HG03135 (cell line): ENCODE results near the gene SLC25A28.
A peak's percentile ranks its signal among the peaks of the same experiment; 100 is the strongest.
"Not testable (repeated sequence)": the region's sequence is repeated elsewhere in the genome, so short reads cannot be mapped to it uniquely, and the experiment has no call there.

Experiments
- ATAC-seq: cut with Tn5 transposase; IDR thresholded peaks from one replicate; pipeline ENCODE4 v1.9.1; 2021; ENCODE audit warnings: mild to moderate bottlenecking, moderate library complexity; ENCODE audit not compliant: unreplicated experiment

Gene SLC25A28

DNA sequence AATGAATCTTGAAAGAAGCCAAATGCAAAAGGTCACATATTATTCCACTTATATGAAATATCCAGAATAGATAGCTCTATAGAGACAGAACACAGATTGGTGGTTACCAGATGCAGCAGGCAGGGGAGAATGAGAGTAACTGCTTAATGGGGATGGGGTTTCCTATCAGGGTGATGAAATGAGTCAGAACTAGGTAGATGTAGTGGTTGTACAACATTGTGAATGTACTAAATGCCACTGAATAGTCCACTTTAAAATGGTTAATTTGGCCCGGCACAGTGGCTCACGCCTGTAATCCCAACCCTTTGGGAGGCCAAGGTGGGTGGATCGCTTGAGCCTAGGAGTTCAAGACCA, 9.4 kb upstream of the SLC25A28 start:
- ATAC-seq = no peak

DNA sequence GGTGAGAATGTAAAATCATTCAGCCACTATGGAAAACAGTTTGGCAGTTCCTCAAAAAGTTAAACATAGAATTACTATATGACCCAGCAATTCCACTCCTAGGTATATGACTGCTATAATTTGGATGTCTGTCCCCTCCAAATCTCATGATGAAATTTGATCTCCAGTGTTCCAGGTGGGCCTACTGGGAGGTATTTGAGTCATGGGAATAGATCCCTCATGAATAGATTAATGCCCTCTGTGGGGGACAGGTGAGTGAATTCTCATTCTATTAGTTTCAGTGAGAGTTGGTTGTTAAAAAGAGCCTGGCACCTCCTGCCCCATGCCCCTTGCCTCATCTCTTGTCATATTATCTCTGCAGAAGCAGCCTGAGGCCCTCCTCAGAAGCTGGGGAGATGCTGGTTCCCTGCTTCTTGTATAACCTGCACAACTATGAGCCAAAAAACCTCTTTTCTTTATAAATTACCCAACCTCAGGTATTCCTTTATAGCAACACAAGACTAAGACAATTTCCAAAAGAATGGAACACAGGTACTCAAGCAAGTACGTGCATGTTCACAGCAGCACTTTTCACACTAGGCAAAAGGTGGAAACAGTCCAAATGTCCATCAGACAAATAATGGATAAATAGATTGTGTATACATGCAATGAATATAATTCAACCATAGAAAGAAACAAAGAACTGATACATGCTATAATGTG, 8.8 kb upstream of the SLC25A28 start:
- ATAC-seq = no peak

DNA sequence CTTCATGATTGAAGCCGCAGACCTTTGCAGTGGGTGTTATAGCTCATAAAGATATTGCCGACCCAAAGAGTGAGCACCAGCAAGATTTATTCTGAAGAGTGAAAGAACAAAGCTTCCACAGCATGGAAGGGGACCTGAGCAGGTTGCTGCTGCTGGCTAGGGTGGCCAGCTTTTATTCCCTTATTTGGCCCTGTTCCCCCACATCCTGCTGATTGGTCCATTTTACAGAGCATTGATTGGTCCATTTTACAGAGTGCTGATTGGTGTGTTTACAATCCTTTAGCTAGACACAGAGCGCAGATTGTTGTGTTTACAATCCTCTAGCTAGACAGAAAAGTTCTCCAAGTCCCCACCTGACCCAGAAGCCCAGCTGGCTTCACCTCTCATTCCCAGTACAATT, 4.9 kb upstream of the SLC25A28 start:
- not testable (repeated sequence) for ATAC-seq

DNA sequence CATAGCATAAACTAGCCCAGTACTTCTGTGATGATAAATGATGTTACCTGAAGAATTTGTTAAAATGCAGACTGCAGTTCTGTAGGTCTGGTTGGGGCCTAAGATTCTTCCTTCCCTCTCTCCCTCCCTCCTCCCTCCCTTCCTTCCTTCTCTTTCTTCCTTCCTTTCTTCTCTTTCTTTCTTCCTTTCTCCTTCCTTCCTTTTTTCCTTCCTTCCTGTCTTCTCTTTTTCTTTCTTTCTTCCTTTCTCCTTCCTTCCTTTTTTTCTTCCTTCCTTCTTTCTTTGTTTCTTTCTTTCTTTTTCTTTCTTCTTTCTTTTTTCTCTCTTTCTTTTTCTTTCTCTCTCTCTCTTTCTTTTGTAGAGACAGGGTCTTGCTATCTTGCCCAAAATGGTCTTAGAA, 3.7 kb upstream of the SLC25A28 start:
- ATAC-seq = no peak

DNA sequence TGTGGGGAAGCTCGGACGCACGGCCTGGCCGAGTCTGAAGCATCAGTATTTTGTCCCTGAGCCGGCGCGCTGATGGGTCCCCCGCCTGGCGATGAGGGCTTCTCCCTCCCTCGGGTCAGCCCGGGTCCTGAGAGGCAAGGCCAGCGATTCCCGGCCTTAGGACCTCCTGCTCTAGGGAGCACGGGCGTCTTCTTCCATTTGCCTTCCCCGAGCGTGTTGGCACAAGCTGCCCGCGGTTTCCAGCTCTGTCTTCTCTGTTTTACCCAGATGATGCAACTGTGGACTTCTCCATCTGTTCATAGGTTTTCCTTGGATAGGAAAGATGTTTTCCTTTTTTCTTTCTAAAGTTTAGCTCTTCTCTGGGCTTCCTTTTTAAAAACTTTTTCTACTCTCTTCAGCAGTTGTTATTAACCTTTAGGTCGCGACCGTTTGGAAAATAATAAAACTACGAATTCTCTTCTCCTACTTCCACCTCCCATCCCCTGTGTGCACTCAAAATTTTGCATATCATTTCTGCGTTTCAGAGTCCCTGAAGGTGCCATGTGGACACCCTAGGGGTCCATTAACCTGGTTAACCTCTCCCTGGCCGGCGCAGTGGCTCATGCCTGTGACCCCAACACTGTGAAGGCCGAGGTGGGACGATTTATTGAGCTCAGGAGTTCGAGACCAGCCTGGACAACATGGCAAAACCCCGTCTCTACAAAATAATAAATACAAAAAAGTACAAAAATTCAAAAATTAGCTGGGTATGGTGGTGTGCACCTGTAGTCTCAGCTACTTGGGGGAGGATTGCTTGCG, 1.4 kb upstream of the SLC25A28 start:
- no peak for ATAC-seq

DNA sequence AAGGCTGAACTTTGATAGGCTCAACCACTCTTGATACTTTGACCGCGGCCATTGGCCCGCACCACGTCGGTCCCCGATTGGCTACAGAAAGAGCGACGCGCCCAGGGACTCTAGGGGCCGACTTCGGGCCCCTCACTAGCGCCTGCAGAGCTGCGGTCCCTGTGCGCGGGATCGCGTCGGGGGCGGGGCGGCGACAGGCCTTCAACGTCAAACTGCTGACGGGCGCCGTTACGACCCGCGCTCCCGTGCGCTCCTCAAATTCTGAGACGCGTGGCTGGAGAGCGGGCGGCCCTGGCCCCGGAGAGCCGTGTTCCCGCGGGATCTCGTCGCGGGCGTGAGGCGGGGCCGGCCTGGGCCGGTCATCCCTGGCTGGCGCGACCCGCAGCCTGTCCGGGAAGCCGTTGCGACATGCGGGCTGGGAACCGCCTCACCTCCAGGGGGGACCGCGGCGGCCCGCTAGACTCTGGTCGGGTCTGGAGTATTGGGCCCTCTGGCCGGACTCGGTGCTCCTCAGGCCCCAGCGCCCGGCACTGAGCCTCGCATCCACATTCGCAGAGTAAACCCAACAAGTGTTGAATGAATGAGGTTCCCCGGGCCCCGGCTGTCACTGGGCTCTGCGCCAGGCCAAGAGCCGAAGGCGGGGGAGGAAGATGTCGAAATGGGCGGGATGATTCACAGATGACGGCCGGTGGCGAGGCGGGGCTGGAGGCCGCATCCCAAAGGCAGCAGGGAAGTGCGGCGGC, 643 bp upstream of the SLC25A28 start:
- peak; percentile 90 for ATAC-seq

DNA sequence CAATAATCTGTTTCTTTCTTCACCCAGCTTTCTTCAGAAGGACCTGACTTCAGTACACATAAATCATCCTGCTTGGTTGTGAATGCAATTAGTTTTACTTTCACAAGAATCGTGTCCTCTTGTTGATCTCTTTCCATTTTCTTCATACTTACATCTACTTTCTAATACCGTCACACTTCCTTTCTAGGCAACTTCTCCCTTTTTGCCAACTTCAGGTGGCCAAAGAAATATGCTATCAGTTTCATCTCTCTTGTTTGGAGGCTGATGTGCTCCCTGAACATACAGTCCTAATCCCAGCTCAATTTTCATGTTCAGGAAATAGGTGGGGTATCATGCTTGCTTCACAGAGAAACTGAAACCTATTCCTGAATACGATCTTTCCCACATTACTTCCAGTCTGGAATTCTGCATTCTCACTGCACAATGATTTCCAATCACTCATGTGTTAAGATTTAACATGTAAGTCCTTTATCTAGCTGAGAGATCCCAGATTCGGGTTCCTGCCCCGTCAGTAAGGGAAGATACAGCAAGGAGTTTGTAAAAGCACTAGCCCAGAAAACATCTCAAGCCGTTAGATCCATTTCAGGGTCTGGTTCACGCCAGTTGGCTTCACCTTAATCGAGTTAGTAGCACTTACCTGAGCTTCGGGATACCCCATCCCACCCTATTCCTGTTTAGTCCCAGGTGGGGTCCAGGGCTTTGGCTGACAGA, 994 bp downstream of the SLC25A28 start:
- ATAC-seq = no peak

DNA sequence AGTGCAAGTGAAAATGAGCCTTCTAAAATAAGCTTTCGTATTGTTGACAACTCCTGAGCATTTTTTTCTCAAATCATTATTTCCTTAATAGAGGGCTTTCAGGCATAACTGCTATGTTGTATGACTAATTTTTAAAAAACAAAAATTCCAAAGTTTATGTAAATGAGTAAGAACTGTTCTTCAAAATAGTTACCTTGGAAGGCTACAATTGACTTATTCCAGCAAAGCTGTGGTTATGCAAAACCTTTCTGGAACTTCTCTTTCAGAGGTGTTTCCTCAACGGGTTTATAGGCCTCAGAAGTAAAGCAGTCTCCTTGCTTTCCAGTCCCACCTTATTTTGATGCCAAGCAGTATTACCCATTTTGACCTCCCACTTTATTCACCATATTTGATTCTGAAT, 2.5 kb downstream of the SLC25A28 start:
- ATAC-seq = no peak

DNA sequence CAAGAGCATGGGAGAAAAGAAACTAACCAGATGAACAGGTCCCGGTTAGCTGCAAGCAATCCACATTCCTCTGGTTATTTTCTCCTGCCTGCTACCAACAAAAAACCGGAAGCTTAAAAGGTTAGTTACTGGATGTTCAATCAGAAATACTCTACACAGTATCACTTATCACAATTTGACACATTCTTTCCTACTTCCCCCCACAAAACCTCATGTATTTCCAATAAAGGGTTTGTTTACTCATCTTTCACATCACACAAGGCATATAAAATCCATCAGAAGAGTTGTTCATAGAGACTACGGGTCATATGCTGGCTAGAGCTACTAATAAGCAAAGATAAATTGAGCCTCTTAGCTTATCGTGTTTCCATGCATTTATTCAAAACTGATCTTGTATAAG, 4.8 kb downstream of the SLC25A28 start:
- no peak for ATAC-seq

DNA sequence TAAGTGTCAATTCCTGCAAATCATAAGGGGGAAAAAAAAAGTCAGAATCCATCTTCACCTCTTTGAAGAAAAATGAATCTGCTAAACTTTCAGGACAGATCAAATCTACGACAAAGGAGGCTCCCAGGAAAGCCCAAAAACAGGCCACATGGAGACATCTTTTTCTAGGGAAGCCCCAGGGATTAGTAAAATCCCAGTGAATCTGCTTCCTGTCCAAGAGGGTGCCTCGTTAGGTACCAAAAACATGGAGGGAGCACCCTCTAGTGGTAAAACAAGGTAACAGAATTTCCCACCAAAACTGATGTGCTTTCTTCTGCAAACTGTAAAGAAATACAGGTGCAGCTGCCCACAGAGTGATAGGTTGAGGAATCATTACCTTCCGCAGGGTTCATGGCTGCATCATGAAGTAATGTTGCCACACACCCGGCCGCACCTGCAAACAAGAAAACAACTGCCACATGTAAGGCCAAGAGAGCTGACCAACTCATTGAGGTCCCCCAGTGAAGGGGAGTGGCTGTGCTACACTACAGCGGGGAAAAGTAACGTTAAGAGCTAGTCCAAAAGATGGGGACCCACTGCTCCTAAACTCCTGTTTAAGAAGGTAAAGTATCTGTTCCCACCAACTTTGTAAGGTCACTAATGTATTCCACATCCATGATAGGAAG, 7.9 kb downstream of the SLC25A28 start:
- ATAC-seq = no peak

DNA sequence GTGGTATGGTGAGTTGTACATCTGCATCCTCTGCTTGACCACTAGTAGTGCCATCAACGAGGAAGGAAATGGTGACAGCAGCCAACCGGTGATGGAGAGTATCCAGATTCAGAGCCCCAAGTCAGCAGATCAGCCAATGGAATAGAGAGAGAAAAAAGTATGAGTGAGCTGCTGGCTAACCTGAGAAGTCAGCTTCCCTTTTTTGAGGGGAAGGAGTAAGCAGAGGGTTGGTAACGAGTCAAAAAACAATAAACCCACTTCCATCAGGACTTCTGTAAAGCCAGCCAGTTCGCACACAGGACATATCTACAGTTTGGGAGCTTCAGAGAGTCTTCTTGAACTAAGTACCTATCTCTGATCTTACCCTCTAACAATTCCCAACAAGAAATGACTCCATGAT, 8.9 kb downstream of the SLC25A28 start:
- no peak for ATAC-seq

DNA sequence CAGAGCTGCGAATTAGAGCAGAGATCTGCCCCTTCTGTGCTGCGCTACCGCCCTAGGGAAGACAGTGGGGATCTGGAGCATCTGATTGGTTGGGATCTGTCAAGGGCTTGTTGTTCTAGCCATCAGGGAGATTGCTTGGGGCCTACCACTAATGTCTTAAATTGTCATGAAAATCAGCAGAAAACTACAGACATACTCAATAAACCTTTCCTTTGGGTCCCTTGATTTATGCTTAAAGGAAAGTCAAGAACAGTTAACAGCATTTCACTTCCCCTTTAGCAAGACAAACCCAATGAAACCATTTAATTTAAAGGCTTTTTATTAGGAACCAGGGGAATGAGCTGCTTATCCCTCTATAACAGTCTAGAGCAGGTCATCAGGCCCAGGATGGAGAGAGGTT, 10.0 kb downstream of the SLC25A28 start:
- ATAC-seq = no peak

DNA sequence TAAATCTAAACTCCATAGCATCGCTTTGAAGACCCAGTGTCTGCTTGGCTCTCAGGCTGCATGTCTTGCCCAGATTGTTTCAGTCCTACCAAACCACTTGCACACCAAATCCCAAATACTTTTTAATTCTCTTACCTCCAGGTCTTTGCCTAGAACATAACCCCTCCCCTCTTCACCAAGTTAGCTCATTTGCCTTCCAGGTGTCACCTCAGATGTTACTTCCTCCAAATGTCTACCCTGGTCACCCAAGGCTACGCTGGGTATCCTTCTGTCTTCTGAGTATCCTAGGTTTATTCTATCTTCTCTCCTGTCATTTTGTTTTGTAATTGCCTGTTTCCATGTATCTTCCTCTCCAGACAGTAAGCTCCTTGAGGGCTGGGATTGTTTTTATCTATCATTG, 11.1 kb downstream of the SLC25A28 start:
- no peak for ATAC-seq

DNA sequence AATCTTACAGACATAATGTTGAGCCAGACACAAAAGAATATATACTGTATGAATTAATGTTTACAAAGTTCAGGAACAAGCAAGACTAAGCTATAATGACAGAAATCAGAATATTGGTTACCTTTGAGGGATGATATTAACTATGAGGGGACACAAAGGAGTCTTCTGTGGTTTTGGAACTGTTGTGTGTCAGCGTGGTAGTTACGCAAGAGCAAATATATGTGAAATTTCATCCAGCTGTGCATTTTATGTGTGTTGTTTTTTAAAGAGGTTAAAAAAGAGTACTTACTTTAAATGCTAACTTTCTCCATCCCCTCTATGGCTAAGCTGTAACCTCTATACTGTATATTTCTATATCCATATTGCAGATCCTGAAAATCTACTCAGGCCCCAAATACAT, 14.9 kb downstream of the SLC25A28 start:
- no peak for ATAC-seq

DNA sequence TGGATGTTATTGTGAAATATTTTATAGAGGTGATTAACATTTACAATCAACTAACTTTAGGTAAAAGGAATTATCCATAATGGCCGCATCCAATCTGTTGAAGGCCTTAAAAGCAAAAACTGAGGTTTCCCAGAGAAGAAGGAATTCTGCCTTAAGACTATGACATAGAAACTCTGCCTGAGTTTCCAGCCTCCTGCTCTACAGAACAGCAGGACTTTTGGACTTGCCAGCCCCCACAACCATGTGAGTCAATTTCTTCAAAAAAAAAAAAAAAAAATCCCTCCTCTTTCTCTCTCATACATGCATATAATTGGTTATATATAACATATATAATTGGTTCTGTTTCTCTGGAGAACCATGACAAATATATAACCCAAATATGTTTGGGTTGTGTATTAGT, 15.4 kb downstream of the SLC25A28 start:
- ATAC-seq = no peak

DNA sequence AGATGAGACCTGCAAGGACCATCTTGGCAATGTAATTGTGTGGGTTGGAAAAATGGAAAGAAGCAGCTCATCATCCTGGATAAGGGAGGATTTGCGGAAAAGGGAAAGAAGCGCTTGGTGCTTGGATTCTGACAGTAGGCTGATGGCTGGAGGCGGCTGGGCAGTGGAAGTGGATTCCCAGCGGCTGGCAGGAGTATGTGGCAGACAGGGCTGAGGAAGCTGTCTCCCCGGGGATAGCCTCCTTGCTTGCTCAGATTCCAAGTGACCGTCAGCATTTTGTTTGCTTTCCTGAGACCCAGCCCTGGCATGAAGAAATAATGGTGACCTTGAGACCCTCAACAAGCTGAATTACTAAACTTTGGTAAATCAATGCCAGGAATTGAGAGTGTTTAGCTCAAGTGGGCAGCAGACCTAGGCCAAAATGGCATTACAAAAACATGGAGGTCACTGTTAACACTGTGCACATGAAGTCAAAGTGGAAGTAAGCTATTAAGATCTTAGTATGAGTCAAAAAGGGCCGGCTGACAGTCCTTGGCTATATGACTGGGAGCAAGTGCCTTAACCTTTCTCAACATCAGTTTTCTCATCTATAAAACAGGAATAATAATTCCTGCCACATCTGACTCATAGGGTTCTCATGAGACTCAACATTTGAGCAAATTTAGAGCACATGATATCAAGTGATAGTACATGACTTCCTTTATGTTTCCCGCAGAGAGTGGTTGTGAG, 21.3 kb downstream of the SLC25A28 start:
- ATAC-seq = no peak

DNA sequence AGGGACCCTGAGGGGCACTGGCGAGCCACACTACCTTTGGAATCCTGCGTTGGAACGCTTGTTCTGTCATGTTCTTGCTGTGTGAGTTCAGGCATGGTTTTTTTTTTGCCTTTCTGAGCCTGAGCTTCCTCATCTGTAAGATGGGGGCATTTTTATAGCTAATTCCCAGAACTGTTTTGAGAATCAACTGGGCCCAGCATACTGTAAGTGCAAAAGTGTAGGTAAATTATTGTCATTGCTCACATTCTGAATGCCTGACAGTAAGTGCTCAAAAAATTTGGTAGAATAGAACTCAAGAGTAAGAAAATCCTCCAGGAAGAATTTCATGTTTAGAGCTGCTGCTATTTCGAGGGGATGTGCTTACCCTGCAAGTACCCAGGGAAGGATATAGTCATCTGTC, 22.2 kb downstream of the SLC25A28 start:
- ATAC-seq = no peak

DNA sequence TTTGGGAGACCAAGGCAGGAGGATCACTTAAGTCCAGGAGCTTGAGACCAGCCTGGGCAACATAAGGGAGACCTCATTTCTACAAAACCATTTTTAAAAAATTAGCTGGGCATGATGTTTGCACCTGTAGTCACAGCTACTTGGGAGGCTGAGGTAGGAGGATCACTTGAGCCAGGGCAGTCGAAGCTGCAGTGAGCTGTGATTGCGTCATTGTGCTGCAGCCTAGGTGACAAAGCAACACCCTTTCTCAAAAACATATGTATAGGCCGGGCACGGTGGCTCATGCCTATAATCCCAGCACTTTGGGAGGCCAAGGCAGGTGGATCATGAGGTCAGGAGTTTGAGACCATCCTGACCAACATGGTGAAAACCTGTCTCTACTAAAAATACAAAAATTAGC, 23.5 kb downstream of the SLC25A28 start:
- ATAC-seq = not testable (repeated sequence)

DNA sequence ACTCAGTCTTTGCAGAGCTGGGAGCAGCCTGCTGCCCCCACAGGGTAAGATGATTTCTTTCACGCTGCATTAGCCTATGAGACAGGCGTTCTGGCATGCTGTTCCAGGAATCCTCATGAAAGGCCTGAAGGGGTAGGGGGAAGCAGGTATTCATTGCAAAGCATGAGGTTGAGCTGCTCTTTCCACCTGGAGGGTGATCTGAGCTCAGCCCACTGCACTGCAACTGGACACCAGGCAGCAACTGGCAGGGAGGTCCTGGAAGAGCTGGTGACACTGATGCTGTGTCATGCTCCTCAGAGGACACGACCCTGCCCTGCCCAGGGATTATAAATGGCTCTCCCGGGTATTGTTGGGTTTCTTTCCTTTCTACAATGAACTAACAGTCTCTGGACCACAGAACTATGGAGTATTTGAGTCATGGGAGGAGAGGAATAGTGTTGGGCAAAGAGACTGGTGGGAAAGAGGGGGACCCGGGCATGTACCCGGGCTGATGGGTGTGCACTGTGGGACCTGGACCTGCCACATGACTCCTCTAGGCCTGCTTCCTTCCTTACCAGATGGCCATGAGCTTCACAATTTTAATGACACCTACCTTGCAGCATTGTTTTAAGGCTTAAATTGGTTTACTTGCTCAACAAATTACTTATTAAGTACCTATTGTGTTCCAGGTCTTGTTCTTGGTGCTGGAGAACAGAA, 24.3 kb downstream of the SLC25A28 start:
- no peak for ATAC-seq

DNA sequence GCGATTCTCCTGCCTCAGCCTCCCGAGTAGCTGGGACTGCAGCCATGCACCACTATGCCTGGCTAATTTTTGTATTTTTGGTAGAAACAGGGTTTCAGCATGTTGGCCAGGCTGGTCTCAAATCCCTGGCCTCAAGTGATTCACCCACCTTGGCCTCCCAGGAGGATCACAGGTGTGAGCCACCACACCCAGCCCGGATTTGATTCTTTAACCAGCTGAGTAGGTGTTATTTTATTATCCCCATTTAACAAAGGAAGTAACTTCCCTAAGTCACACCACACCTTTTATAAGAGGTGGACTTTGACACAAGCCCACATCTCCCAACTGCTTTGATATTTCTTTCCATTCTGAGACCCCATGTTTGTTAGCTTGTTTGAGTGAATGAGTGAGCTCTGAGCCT, 25.0 kb downstream of the SLC25A28 start:
- no peak for ATAC-seq
